Psoas muscle (tissue), 8 donors: ENCODE measurements around the gene USP15. TPM values are rescaled to one million over a fixed set of nuclear protein-coding genes. Genes with fewer than 3 reads are reported as not detected.

Experiments used
- ATAC-seq, 4 donors: fragments of 200-7000 bp; cut with Tn5 transposase; one replicate each; pipeline ENCODE4 v1.9.1; 2020; ENCODE audit warnings: moderate library complexity in 3 of 4, mild to moderate bottlenecking in 2 of 4
- DNase-seq, 2 donors: peaks; one replicate each; pipeline ENCODE4 v3.0.0-alpha.2; 2020
- H3K27ac ChIP-seq: fragments of 200-600 bp; one replicate; pipeline ENCODE4 v1.8.0; 2022
- H3K27me3 ChIP-seq, 3 donors: fragments of 200-600 bp in 1 of 3; one replicate each; pipeline versions ENCODE4 v1.6.1 to v1.8.0; 2013 to 2022; ENCODE audit warnings: low read length in 2 of 3, mild to moderate bottlenecking in 2 of 3, moderate library complexity in 1 of 3; ENCODE audit not compliant: insufficient read depth in 3 of 3
- H3K36me3 ChIP-seq, 2 donors: fragments of 200-600 bp in 1 of 2; one replicate each; pipeline versions ENCODE4 v1.6.1 to v1.8.0; 2013 to 2022; ENCODE audit warnings: low read depth in 1 of 2, mild to moderate bottlenecking in 1 of 2, moderate library complexity in 1 of 2; ENCODE audit not compliant: insufficient read depth in 1 of 2
- H3K4me1 ChIP-seq: fragments of 200-600 bp; one replicate; pipeline ENCODE4 v1.8.0; 2022
- H3K4me3 ChIP-seq: fragments of 200-600 bp; one replicate; pipeline ENCODE4 v1.8.0; 2022; ENCODE audit warnings: mild to moderate bottlenecking
- H3K9me3 ChIP-seq: fragments of 200-600 bp; one replicate; pipeline ENCODE4 v1.8.0; 2022
- WGBS, 3 donors: extraction: QIAGEN DNeasy Blood & Tissue Kit; methylation state at CpG; one replicate each; pipeline versions ENCODE4 v1.1.6 to v1.1.7; 2013; 5-methylcytosine and 5-hydroxymethylcytosine counted together
- intact Hi-C, 2 donors: fragments of 100-400 bp; cut with DNase I; formaldehyde crosslinking; loops; one replicate each; pipeline versions ENCODE4 v1.11.0 to v1.14.2; 2022
- polyA plus RNA-seq, 3 donors: library from polyadenylated mRNA; stranded (reverse); fragments of 200-250 nt; gene quantifications; one replicate each; pipeline ENCODE4 v1.2.3, GENCODE V29; 2013
- total RNA-seq, 4 donors: library from RNA; stranded (reverse); fragmentation: NEBNext Ultra II Directional in 2 of 4; extraction: Animal tissue kit (Norgen Biotek cat#: 25700) in 2 of 4; gene quantifications; one replicate each; pipeline versions ENCODE4 v1.2.1 to v1.2.4, GENCODE V29; 2021 to 2023
- TF ChIP-seq, protein P1 (sequence below): fragments of 200-600 bp; IDR thresholded peaks from one replicate; pipeline ENCODE4 v1.8.0; 2022; ENCODE audit warnings: antibody characterized with exemption
- donor health status: healthy with polysubstance abuse.
- donor health status: DM: no; HTN: no; CAD: no; lungs with moderate emphysema.
- donor health status: Bipolar disorder and iron deficiency.
- donor health status: healthy.
- donor health status: DM: yes; HTN: yes; CAD: no.
- donor health status: DM: no; HTN: no; CAD: no.
- donor health status: DM: no; HTN: no; CAD: no.
- donor health status: DM: yes; HTN: yes; CAD: no.

The USP15 gene
- total and polyA plus RNA-seq, 7 donors, result 27.6 to 65.6 (median 48.7) TPM

- WGBS, 3 donors, result 94 to 97% (median 97%) methylated on average over 8 of the region's 8 CpGs
- Histone ChIP-seq H3K36me3 (peaks cover 0 to 50% of the 10 kb centered on the region in 2 donors), H3K27ac (no peak overlapping the region), H3K27me3 (no peaks in the 10 kb centered on the region), H3K9me3 (no peaks in the 10 kb centered on the region), H3K4me1 (no peaks in the 10 kb centered on the region), H3K4me3 (no peak overlapping the region)
- TF ChIP-seq, protein P1, sequence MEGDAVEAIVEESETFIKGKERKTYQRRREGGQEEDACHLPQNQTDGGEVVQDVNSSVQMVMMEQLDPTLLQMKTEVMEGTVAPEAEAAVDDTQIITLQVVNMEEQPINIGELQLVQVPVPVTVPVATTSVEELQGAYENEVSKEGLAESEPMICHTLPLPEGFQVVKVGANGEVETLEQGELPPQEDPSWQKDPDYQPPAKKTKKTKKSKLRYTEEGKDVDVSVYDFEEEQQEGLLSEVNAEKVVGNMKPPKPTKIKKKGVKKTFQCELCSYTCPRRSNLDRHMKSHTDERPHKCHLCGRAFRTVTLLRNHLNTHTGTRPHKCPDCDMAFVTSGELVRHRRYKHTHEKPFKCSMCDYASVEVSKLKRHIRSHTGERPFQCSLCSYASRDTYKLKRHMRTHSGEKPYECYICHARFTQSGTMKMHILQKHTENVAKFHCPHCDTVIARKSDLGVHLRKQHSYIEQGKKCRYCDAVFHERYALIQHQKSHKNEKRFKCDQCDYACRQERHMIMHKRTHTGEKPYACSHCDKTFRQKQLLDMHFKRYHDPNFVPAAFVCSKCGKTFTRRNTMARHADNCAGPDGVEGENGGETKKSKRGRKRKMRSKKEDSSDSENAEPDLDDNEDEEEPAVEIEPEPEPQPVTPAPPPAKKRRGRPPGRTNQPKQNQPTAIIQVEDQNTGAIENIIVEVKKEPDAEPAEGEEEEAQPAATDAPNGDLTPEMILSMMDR, result no peak
- intact Hi-C loops, result no loop called here
- ATAC-seq, result no peak
- no peak for DNase-seq
These were observed 45.6 kb downstream of the USP15 start for GRCh38 chr12:62305778-62306177.

- Histone ChIP-seq H3K9me3 (no peaks in the 10 kb centered on the region), H3K4me3 (no peak overlapping the region), H3K36me3 (peaks cover 0 to 50% of the 10 kb centered on the region in 2 donors), H3K27me3 (no peaks in the 10 kb centered on the region), H3K27ac (no peak overlapping the region), H3K4me1 (no peaks in the 10 kb centered on the region)
- 98% methylated on average over 7 of the region's 7 CpGs for WGBS, 3 donors
- DNase-seq (no peak), ATAC-seq (no peak)
- TF ChIP-seq, protein P1, result no peak
- intact Hi-C loops, result no loop called here
These were observed 46.6 kb downstream of the USP15 start for GRCh38 chr12:62306569-62307530.

GRCh38 chr12:62308201-62308600 is 48.0 kb downstream of the USP15 start:
- 96 to 98% (median 97%) methylated on average over 3 of the region's 3 CpGs for WGBS, 3 donors
- Histone ChIP-seq H3K36me3 (peaks cover 0 to 43% of the 10 kb centered on the region in 2 donors), H3K9me3 (no peaks in the 10 kb centered on the region), H3K27me3 (no peaks in the 10 kb centered on the region), H3K4me3 (no peak overlapping the region), H3K27ac (no peak overlapping the region), H3K4me1 (peaks cover 7% of the 10 kb centered on the region)
- TF ChIP-seq, protein P1, result no peak
- DNase-seq (no peak), ATAC-seq (peak in 1 of 4 donors; percentile 27)
- intact Hi-C loops, result no loop called here

GRCh38 chr12:62313727-62314380 is 53.6 kb downstream of the USP15 start:
- Histone ChIP-seq H3K4me1 (peaks cover 20% of the 10 kb centered on the region), H3K36me3 (peaks cover 0 to 11% of the 10 kb centered on the region in 2 donors), H3K27ac (peak overlapping the region; percentile 69), H3K9me3 (no peaks in the 10 kb centered on the region), H3K4me3 (peak overlapping the region; percentile 57), H3K27me3 (no peaks in the 10 kb centered on the region)
- WGBS, 3 donors, result 21 to 24% (median 22%) methylated on average over 2 of the region's 2 CpGs
- intact Hi-C loops, result loop anchor here (10.0 kb wide), 1 partner anchor 49 kb away; the partner anchor contains the start of gene USP15 (in 2 of the 2)
- DNase-seq (no peak), ATAC-seq (peak; percentile 49 to 89 (median 72))
- TF ChIP-seq, protein P1, result no peak
